ENCODE data around the gene PCDHGB5. TPM values are rescaled to one million over a fixed set of nuclear protein-coding genes. Genes with fewer than 3 reads are reported as not detected.

PCDHGB5 gene
- total RNA-seq, 3 donors from 2014 or later: 3.1 to 9.8 (median 5.6) TPM

GRCh38 chr5:141363952-141364660, 33.6 kb upstream of the PCDHGB5 start, which contains the start of gene PCDHGA5:
PCDHGA5 (plus strand) TSS chr5:141364162; CDS start chr5:141364331, 169 bp downstream.
- intact Hi-C loops (cut with DNase I, micrococcal nuclease): no loop called here
- no peak for TF ChIP-seq CTCF (IDR thresholded peaks at IDR 0.05)
- peaks cover 72% of the 10 kb centered on the region for H3K9me3 ChIP-seq
- no peak within 1 kb of the TSS for H3K4me3 ChIP-seq
- DNase-seq: no peak
- ATAC-seq: no peak
- no peaks in the 10 kb centered on the region for H3K4me1 ChIP-seq (ENCODE audit: low read depth)
- no peaks in the 10 kb centered on the region for H3K36me3 ChIP-seq (ENCODE audit: low read depth)

GRCh38 chr5:141366016-141366896, 31.5 kb upstream of the PCDHGB5 start:
- intact Hi-C loops (cut with DNase I, micrococcal nuclease): no loop called here
- H3K9me3 ChIP-seq: peaks cover 72% of the 10 kb centered on the region

GRCh38 chr5:141369994-141370848, 27.5 kb upstream of the PCDHGB5 start, which contains the start of gene PCDHGB3:
PCDHGB3 (plus strand) TSS chr5:141370242; CDS start chr5:141370395, 153 bp downstream.
- H3K4me3 ChIP-seq: no peak within 1 kb of the TSS
- intact Hi-C loops (cut with DNase I, micrococcal nuclease): no loop called here
- ATAC-seq (peak; percentile 75), DNase-seq (peak in 2 of 3 donors; percentile 29 to 46)
- H3K9me3 ChIP-seq: peaks cover 85% of the 10 kb centered on the region
- H3K4me1 ChIP-seq (ENCODE audit: low read depth): no peaks in the 10 kb centered on the region
- H3K36me3 ChIP-seq (ENCODE audit: low read depth): no peaks in the 10 kb centered on the region
- TF ChIP-seq CTCF (IDR thresholded peaks at IDR 0.05): no peak

More at GRCh38 chr5:141366016-141366896, 31.5 kb upstream of the PCDHGB5 start:
- H3K4me3 ChIP-seq: no peak overlapping the region
- DNase-seq (no peak), ATAC-seq (no peak)
- H3K36me3 ChIP-seq (ENCODE audit: low read depth): no peaks in the 10 kb centered on the region
- no peaks in the 10 kb centered on the region for H3K4me1 ChIP-seq (ENCODE audit: low read depth)
- TF ChIP-seq CTCF (IDR thresholded peaks at IDR 0.05): no peak

- Histone ChIP-seq H3K36me3 (ENCODE audit: low read depth) (no peaks in the 10 kb centered on the region), H3K4me1 (ENCODE audit: low read depth) (no peaks in the 10 kb centered on the region), H3K9me3 (peaks cover 83% of the 10 kb centered on the region), H3K4me3 (no peak overlapping the region)
- no peak for TF ChIP-seq CTCF (IDR thresholded peaks at IDR 0.05)
- ATAC-seq (no peak), DNase-seq (no peak)
- intact Hi-C loops (cut with DNase I, micrococcal nuclease): no loop called here
Measured at GRCh38 chr5:141371572-141372475, 25.9 kb upstream of the PCDHGB5 start.
